ENCODE data around the gene GPR39.

- TF ChIP-seq CTCF (IDR thresholded peaks at IDR 0.05) (no peak), POLR2A (IDR thresholded peaks at IDR 0.05) (no peak)
These were observed 165.6 kb downstream of the GPR39 start for GRCh38 chr2:132581991-132582738.

Measured in body of pancreas (tissue), 4 donors.